ENCODE data around the gene TOPBP1. TPM values are rescaled to one million over a fixed set of nuclear protein-coding genes. Genes with fewer than 3 reads are reported as not detected.

The TOPBP1 gene
- total RNA-seq, 1 experiment from 2014 or later = 51.5 TPM

GRCh38 chr3:133593243-133593642 is 68.5 kb downstream of the TOPBP1 start:
- Histone ChIP-seq H2AFZ (ENCODE audit: low read length) (no peak overlapping the region), H2AK5ac (ENCODE audit: insufficient read length, low read length) (no peak overlapping the region), H3K14ac (ENCODE audit: insufficient read depth, low read length) (no peak overlapping the region), H3K9ac (ENCODE audit: extremely low read depth, insufficient read length, low read length) (no peak overlapping the region), H4K5ac (ENCODE audit: insufficient read length, low read depth, low read length) (no peak overlapping the region), H3K23ac (ENCODE audit: insufficient read length, low read depth, low read length) (no peak overlapping the region), H2BK20ac (ENCODE audit: low read depth, low read length, poor library complexity, severe bottlenecking) (no peak overlapping the region), H3K4me1 (ENCODE audit: insufficient read depth, low read length) (no peaks in the 10 kb centered on the region), H3K23me2 (ENCODE audit: insufficient read length, low read depth, low read length, poor library complexity, severe bottlenecking) (no peaks in the 10 kb centered on the region), H4K20me1 (ENCODE audit: control insufficient read depth, insufficient read depth, insufficient read length) (no peaks in the 10 kb centered on the region), H2BK15ac (ENCODE audit: low read depth, low read length) (no peak overlapping the region), H3K18ac (ENCODE audit: insufficient read length, low read depth, low read length) (no peak overlapping the region), H3T11ph (ENCODE audit: low read length) (no peak overlapping the region), H3K56ac (ENCODE audit: insufficient read length, low read depth, low read length) (no peak overlapping the region), H2BK120ac (ENCODE audit: low read depth, low read length, poor library complexity, severe bottlenecking) (no peak overlapping the region), H3K4ac (ENCODE audit: low read depth, low read length) (no peak overlapping the region), H4K8ac (replicated peaks; ENCODE audit: insufficient read length, low read depth, low read length) (no peak overlapping the region), H3K4me2 (ENCODE audit: insufficient read depth, insufficient read length, low read length) (no peak overlapping the region), H2BK12ac (ENCODE audit: insufficient read length, low read depth, low read length) (no peak overlapping the region), H3K27ac (ENCODE audit: insufficient read length, low read depth, low read length) (no peak overlapping the region), H2BK5ac (ENCODE audit: insufficient read length, low read length) (no peak overlapping the region), H3K27me3 (ENCODE audit: insufficient read depth, low read length) (no peaks in the 10 kb centered on the region), H3K79me2 (ENCODE audit: insufficient read depth, low read length) (no peaks in the 10 kb centered on the region), H3K9me3 (ENCODE audit: control insufficient read depth, low read depth, low read length) (no peaks in the 10 kb centered on the region), H4K91ac (ENCODE audit: insufficient read length, low read depth, low read length) (no peak overlapping the region), H3K79me1 (ENCODE audit: insufficient read depth, low read depth, low read length, poor library complexity, severe bottlenecking) (no peaks in the 10 kb centered on the region)
- peaks cover 0 to 2% of the 10 kb centered on the region in 2 experiments; a peak in 1 of 4 replicates for H3K4me1 Mint-ChIP-seq
- H3K4me3 Mint-ChIP-seq = no peak overlapping the region
- peaks cover 7 to 21% (median 16%) of the 10 kb centered on the region in 3 experiments for H3K36me3 Mint-ChIP-seq (ENCODE audit: insufficient read depth in 1 of 3, low read depth in 3 of 3)
- no peaks in the 10 kb centered on the region for H3K9me3 Mint-ChIP-seq
- DNase-seq = no peak
- H3K27me3 Mint-ChIP-seq (ENCODE audit: low read depth) = no peaks in the 10 kb centered on the region
- H3K27ac Mint-ChIP-seq = no peak overlapping the region
- TF ChIP-seq CTCF (conservative IDR thresholded peaks at IDR 0.05) = no peak
- WGBS (ENCODE audit: extremely low coverage, insufficient read length, low lambda C conversion rate) = no CpG with 5 or more reads among the region's 2 CpGs

Measured in H9 (cell line).